Medulla oblongata (tissue), 1 donor: ENCODE results near the gene WDR74.
A peak's percentile ranks its signal among the peaks of the same experiment; 100 is the strongest.
"Not testable (repeated sequence)": the region's sequence is repeated elsewhere in the genome, so short reads cannot be mapped to it uniquely, and the experiment has no call there.

Experiments
- DNase-seq: peaks from one replicate; pipeline ENCODE4 v3.0.0-alpha.2; 2015; ENCODE audit errors: extremely low spot score

The WDR74 gene

DNA sequence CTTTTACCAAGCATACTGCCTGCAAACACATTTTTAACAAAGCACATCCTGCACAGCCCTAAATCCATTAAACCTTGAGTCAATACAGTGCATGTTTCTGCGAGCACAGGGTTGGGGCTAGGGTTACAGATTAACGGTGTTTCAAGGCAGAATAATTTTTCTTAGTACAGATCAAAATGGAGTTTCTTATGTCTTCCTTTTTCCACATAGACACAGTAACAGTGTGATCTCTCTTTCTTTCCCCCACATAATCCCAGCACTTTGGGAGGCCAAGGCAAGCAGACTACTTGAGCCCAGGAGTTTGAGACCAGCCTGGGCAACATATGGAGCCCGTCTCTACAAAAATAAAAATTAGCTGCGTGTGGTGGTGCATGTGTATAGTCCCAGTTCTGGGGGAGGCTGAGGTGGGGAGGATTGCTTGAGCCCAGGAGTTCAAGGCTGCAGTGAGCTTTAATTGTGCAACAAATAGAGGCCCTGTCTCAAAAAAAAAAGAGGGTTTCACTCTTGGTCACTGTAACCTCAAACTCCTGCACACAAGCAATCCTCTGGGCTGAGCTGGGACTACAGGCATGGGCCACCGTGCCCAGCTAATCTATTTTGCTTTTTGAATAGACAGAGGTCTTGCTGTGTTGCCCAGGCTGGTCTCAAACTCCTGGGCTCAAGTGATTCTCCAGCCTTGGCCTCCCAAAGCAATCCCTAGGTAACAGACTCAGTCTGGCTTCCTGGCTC is 21.6 kb upstream of the WDR74 start:
- no peak for DNase-seq

DNA sequence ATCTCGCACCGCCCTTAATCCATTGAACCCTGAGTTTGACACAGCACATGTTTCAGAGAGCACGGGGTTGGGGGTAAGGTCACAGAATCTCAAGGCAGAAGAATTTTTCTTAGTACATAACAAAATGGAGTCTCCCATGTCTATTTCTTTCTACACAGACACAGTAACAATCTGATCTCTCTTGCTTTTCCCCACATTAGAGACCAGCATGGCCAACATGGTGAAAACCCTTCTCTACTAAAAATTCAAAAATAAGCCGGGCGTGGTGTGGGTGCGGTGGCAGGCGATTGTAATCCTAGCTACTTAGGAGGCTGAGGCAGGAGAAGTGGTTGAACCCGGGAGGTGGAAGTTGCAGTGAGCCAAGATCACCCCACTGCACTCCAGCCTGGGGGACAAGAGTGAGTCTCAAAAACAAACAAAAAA is 19.9 kb upstream of the WDR74 start:
- DNase-seq = not testable (repeated sequence)

DNA sequence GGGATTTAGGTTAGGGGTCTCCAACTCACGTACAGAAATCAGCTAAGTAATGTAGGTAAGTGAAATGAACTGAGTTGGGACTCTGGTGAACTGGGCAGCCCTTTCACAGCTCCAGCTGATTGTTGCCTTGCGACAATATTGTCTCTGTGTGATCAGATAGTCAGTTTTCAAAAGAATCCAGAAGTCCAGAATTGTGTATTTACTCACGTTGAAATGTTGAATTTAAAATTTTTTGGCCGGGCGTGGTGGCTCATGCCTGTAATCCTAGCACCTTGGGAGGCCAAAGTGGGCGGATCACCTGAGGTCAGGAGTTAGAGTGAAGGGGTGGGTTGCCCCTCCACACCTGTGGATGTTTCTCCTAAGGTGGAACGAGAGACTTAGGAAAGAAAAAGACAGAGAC is 18.8 kb upstream of the WDR74 start:
- no peak for DNase-seq

DNA sequence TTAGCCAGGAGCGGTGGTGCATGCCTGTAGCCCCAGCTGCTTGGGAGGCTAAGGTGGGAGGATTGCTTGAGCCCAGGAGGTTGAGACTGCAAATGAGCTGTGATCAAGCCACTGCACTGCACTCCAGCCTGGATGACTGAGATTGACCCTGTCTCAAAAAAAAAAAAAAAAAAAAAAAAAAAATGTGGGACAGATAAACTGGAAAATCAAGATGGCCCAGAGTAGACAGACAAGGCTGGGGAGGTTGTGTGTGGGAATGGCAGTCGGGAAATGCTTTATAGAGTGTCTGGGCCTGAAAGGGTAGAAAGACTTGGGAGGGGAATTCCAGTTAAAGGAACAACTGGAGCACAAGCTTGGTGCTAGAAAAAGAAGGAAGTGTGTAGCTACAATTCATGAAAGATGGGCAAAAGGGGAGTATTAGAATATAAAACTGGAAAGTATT is 18.2 kb upstream of the WDR74 start:
- DNase-seq = no peak

DNA sequence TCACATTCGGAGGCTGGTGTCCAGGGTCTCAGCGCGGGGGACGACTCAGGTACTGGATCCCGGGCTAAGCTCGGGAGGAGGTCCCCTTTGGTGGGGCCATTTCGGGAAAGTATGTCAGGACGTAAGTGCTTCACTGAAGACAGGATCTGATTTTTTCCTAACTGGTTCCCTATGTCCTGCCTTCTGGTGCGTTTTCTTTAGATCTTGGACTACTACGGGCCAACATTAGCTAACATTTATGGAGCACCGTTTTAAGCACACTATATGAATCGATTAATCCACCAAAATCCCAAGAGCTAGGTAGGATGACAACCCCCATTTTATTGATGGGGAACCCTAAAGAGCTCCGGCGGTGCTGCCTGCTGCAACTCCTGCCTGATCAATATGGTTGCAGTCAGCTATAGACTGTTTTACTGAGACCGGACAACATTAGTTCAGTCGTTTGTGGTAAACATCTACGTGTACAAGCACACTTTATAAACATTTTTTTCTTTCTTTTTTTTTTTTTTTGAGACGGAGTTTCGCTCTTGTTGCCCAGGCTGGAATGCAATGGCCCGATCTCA is 17.0 kb upstream of the WDR74 start:
- DNase-seq = no peak

DNA sequence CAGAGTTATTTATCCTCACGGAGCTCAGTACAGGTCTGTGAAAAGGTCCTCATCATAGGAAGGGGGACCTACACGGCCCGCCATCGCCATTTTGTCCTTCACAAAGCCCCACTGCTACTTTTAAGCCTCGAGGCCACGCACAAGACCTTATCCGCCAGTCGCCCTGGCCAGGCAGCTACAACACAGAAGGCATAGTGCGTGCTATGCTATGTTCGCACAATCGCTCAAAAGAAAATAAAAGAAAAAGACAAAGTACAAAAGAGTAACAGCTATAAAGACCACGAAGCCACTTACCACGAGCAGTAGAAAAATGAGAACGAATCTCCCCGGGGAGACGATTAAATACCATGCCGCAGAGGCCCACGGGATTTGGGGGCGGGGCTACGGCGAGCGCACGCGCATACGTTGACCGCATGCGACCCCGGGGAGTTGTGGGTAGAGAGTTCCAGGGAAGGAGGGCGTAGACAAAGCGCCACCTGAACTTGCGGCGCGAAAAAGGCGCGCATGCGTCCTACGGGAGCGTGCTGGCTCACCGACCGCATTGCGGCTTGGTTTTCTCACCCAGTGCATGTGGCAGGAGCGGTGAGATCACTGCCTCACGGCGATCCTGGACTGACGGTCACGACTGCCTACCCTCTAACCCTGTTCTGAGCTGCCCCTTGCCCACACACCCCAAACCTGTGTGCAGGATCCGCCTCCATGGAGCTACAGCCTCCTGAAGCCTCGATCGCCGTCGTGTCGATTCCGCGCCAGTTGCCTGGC is 16.4 kb upstream of the WDR74 start:
- DNase-seq = peak; percentile 97

DNA sequence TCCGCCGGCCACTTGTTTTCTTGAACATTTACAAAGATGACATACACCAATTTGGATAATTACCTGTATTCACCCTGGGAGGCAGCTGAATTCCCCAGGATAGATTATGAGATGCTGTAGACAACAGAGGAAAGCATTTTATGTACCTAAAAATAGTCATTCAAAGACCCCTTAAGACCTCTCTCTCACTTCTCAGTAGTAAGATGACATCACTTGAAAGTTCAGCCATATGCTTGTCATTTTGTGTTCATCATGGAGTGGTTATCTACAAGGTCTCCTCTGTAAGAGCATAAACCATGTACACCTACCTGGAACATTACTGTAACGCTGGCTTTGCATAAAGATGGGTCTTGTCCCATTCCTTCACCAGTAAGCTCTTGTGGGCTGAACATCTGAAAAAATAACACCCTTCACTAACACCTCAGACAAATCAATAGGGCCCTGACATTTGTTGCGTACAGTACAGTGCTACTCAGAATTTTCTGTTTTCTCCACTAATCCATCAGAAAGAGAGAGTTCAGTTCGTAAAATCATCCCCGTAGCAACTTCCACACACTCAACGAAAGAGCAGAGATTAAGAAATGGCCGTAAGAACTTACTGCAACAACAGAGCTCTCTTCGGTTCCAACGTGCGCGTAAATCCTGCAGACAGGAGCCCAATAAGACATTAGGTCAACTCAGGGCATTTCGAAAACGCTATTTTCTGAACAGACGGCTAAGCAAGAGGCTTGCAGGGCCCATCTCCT is 15.6 kb upstream of the WDR74 start:
- no peak for DNase-seq

DNA sequence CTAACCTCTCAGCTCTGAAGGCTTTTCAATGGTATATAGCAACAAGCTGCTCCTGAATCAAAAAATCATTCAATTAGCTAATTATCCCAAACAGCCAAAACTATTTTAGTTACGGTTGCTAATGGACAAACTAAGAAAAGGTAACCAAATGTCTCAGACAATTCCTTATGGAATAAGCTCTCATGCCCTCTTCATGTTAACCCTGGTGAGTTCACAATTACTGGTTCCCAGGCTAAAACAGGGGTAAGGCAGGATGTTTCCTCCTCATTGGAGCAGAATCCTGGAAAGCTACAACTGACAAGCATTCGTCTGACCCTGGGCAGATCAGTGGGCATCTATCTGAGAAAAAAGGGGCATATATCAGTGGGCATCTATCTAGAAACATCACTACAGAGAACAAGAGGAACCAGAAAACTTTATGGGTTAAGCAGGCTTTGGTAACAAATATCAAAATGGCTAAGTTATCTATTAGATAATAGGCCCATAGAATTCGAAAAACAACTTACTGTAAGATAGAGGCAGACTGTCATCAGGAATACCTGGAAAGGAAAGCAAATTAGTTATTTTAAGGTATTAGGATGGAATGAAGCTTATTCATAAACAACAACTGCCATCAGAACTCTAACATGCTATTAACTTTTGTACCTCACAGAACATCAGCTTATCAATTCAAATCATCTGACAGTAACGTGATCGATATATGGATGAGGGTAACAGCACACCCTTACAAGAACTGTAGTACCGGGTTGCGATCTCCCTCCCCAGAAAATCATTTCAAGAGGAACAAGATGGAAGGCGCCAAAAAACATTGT is 14.8 kb upstream of the WDR74 start:
- DNase-seq = no peak

DNA sequence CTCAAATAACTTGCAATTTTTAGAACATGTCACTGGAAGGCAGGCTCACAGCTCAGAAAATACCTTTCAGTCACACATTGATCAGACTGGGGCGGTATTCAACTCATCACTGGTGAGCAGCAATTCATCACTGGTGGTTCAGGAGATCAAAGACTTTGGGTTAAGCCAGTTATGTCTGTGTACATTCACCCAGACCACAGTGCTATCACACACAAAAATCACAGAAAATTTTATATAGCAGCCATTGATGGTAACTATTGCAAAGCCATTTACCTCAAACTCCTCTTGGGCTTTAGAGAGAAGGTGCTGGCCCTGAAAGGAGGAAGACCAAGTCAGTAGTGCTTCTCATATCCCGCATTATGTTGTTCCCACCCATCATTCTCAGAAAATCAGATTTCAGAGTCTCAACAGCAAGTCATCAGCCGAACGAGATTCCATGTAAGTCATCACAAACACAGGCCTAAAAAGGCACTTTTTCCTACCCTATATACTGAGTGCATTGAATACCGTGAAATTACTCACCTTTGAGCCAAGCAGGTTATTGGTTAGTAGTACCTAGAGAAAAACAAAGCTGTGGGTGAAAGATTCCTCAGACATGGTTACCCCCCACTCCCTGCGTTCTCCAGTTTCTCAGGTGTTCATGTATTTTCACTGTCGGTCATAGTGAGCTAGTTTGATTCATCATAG is 14.0 kb upstream of the WDR74 start:
- no peak for DNase-seq

DNA sequence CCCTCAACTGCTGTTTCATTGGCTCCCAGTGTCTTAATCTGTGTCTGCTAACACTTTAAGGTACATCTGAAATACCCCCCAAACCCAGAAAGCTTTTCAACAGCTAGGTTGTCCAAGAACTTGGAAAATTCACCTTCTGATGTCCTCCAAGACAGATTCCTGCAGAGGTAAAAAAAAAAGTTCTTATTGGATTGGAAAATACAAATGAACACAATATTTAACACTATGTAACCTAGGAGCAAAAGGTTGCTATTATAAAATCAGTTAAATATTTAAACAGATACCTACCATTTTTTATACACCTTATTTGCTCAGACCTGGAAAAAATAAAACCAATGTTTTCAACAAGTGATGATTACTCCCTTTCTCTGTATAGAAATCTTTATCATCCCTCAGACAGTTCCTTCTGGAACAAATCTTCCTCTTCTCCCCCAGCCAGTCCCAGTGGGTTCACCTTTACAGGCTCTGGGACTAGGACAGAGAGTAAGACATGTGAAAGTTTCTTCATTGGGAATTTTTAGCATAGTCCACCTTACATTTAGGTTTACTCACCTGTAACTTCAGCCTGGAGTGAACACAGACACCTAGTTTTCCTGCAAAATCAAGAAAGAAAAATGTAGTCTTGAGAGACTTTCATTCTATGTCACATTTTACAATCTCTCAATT is 13.3 kb upstream of the WDR74 start:
- no peak for DNase-seq

DNA sequence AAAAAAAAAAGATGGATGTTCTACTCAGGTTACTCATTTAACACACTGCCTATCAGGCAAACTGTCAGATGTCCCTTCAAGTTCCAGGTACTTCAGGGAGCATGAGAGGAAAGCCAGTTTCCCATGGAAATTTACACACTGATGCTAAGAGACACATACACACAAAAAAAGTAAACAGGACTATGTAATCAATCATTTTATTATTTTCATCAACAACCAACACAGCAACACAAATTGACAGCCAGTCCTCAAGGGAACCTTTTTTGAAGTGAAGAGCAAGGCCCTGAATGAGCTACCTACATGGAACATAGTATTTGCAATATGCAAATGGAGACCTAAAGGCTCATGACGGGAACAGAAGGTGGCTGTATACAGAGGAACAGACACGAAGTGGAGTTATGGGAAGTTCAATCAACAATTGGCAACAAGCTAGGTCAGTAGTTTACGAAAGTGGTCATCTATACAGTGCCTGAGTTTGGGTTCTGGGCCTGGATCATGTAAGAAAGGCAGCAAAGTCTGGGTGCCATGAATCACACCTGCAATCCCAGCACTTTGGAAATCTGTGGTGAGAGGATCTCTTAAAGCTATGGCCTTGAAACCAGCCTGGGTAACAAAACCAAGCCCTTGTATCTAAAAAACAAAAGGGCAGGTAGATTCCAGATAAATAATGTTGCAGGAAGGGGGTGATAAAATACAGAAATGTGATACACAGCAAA is 12.6 kb upstream of the WDR74 start:
- no peak for DNase-seq

DNA sequence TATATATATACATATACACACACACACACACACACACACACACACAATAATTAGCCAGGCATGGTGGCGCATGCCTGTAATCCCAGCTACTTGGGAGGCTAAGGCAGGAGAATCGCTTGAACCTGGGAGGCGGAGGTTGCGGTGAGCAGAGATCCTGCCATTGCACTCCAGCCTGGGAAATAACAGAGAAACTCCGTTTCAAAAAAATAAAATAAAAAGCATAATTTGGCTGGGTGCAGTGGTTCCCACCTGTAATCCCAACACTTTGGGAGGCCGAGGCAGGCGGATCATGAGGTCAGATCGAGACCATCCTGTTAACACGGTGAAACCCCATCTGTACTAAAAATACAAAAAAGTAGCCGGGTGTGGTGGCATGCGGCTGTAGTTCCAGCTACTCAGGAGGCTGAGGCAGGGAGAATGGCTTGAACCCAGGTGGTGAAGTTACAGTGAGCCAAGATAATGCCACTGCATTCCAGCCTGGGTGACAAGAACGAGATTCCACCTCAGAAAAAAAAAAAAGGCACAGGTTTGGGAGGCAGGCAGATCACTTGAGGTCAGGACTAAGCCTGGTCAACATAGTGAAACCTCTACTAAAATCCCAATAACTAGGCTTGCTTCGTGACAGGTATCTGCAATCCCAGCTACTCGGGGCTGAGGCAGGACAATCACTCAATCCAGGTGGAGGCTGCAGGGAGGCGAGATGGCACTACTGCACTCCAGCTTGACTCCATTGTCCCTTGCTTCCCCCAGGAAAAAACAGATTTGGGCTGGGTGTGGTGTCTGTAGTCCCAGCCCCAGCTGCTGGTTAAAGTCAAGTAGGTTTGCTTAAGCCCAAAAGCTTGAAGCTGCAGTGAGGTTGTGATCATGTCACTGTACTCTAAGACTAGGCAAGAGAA is 11.8 kb upstream of the WDR74 start:
- no peak for DNase-seq

DNA sequence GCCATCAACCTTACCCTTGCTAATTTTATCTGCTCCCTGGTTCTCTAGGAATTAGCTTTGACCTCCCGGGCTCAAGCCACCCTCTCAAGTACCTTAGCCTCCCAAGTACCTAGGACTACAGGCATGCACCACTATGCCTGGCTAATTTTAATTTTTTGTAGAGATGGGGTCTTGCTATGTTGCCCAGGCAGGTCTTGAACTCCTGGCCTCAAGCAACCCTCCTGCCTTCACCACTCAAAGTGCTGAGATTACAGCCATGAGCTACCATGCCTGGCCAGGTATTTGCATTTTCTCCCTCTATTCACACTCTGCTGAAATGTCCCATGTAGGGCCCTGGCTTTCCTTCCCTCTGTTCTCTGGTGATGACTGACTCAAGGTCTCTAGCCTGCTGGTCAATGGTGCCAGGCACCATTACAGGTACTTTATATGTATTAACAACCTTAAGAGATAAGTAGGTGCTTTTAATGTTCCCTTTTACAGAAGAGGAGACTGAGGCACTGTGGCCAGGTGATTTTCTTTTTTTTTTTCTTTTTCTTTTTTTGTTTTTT is 8.5 kb upstream of the WDR74 start:
- DNase-seq = no peak

DNA sequence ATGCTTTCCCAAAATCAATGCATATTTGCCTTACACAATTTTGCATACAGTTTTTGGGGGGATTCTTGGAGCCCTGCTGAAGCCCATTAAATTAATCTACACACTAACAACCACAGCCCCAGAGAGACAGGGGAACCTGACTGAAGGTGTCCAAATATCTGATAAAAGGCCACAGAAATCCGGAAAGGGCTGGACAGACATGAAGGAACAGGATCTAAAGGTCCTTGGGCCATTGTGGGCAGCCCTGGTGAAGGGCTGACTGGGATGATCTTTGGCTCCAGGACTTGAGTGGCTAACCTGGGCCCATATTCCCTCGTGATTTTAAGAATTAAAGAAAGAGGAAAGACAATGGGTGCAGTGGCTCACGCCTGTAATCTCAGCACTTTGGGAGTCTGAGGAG is 6.8 kb upstream of the WDR74 start:
- DNase-seq = no peak

DNA sequence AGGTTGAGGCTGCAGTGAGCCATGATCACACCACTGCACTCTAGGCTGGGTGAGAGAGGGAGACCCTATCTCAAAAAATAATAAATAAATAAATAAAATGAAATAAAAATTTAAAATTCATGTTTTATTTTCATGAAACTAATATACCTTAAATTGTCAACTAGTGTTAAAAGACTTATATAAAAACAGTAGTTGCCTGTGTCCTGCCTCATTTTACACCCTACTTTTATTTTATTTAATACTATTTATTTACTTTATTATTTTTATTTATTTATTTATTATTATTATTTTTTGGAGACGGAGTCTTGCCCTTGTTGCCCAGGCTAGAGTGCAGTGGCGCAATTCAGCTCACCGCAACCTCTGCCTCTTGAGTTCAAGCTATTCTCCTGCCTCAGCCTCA is 4.8 kb upstream of the WDR74 start:
- DNase-seq = no peak

DNA sequence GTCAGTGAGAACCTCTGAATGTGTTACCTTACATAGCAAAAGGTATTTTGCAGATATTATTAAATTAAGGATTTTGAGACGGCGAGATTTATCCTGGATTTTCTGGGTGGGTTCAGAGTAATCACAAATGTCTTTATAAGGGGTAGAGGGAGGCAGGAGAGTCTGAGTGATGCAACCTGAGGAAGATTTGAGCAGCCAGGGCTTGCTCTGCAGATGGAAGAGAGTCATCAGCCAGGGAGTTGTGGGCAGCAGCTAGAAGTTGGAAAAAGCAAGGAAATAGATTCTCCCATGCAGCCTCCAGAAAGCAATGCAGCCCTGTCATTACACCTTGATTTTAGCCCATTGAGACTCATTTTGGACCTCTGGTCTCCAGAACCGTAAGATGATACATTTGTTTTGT is 4.1 kb upstream of the WDR74 start:
- DNase-seq = no peak

DNA sequence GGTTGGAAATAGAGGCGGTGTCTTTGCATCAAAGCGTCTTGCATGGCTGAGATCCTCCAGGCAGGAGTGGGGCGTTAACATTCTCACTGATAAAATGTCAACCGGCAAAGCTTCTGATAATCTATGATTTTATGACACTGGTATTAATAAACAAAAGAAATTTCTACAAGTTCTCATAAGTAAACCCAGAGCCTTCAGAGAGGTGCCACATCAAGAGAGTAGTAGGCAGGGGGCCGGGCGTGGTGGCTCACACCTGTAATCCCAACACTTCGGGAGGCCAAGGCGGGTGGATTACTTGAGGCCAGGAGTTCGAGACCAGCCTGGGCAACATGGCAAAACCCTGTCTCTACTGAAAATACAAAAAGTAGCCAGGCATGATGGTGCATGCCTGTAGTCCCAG is 3.5 kb upstream of the WDR74 start:
- not testable (repeated sequence) for DNase-seq

DNA sequence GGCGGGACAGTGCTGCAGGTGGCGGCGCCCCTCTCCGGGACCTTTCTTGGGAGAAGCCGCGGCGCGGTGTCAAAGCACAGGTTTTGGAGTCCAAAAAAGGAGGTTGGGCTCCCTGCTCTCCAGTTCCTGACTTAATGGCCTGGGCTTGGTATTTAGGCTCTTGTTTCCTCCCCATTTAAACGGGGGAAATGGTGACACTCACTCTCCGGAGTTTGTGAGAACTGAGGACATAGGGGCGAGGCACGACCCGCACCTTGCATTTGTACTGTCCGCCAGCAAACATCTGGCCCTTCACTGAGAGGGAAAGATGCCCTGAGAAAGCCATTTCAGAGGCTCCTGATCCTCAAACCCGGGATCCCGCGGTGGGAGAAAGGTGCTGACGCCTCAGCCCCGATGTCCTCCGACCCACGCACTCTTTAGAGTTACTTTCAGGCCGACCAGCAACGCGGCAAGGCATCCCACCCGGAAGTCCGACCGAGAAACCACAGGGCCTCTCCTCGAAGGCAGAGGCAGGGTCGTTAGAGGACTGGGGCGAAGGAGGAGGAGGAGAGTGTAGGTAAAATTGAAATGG is 2.9 kb upstream of the WDR74 start:
- no peak for DNase-seq
